Measurements from ENCODE around the gene GFRAL. TPM values are rescaled to one million over a fixed set of nuclear protein-coding genes. Genes with fewer than 3 reads are reported as not detected.

The GFRAL gene
- total RNA-seq, 2 experiments from 2014 or later, result not detected

GRCh38 chr6:55423933-55424332 lies 96.7 kb downstream of the GFRAL start:
- H3K4me1 ChIP-seq (ENCODE audit: insufficient read depth, low read length, poor library complexity, severe bottlenecking), result no peaks in the 10 kb centered on the region
- H3K4me3 ChIP-seq (ENCODE audit: low read depth, low read length, poor library complexity, severe bottlenecking), result no peak overlapping the region
- TF ChIP-seq CTCF (conservative IDR thresholded peaks at IDR 0.05; ENCODE audit: low read length), result no peak
- no peak for TF ChIP-seq EZH2phosphoT487 (IDR thresholded peaks at IDR 0.05; ENCODE audit: borderline replicate concordance, low read depth, low read length)
- DNase-seq (ENCODE audit: low spot score), result no peak
- H4K20me1 ChIP-seq (ENCODE audit: insufficient read depth, low read length), result no peaks in the 10 kb centered on the region
- H3K27ac ChIP-seq (ENCODE audit: low read depth, low read length, poor library complexity, severe bottlenecking), result no peak overlapping the region
- no peak overlapping the region for H2AFZ ChIP-seq (ENCODE audit: low read length)
- H3K36me3 ChIP-seq (ENCODE audit: insufficient read depth, low read length), result no peaks in the 10 kb centered on the region
- no peaks in the 10 kb centered on the region for H3K9me2 ChIP-seq (ENCODE audit: insufficient read depth, low read length)
- CTCF ChIA-PET (ENCODE audit: unreplicated experiment), result no interaction called here
- H3K9me3 ChIP-seq (ENCODE audit: low read length), result no peaks in the 10 kb centered on the region
- intact Hi-C loops (cut with micrococcal nuclease; ENCODE audit: unreplicated experiment), result no loop called here
- BruUV-seq (replicated peaks), result no TSS peak
- POLR2A ChIA-PET, result interaction anchor here (0.8 to 1.0 kb wide), 2 partner anchors 9 to 22 kb away, joined by 3 to 4 read pairs; no protein-coding TSS in a partner anchor
- H3K4me2 ChIP-seq (ENCODE audit: low read length), result no peak overlapping the region
- no peaks in the 10 kb centered on the region for H3K79me2 ChIP-seq (ENCODE audit: insufficient read depth, low read depth, low read length)

GRCh38 chr6:55433446-55434130 lies 106.3 kb downstream of the GFRAL start:
- Histone ChIP-seq H3K27ac (ENCODE audit: low read depth, low read length, poor library complexity, severe bottlenecking) (no peak overlapping the region), H3K4me2 (ENCODE audit: low read length) (no peak overlapping the region), H3K79me2 (ENCODE audit: insufficient read depth, low read depth, low read length) (no peaks in the 10 kb centered on the region), H3K4me1 (ENCODE audit: insufficient read depth, low read length, poor library complexity, severe bottlenecking) (no peaks in the 10 kb centered on the region), H2AFZ (ENCODE audit: low read length) (no peak overlapping the region), H3K4me3 (ENCODE audit: low read depth, low read length, poor library complexity, severe bottlenecking) (no peak overlapping the region), H4K20me1 (ENCODE audit: insufficient read depth, low read length) (no peaks in the 10 kb centered on the region), H3K9me2 (ENCODE audit: insufficient read depth, low read length) (no peaks in the 10 kb centered on the region), H3K36me3 (ENCODE audit: insufficient read depth, low read length) (no peaks in the 10 kb centered on the region), H3K9me3 (ENCODE audit: low read length) (no peaks in the 10 kb centered on the region)
- BruUV-seq (replicated peaks), result no TSS peak
- no peak for DNase-seq (ENCODE audit: low spot score)
- POLR2A ChIA-PET, result no interaction called here
- CTCF ChIA-PET (ENCODE audit: unreplicated experiment), result no interaction called here
- no peak for TF ChIP-seq EZH2phosphoT487 (IDR thresholded peaks at IDR 0.05; ENCODE audit: borderline replicate concordance, low read depth, low read length)
- no peak for TF ChIP-seq CTCF (conservative IDR thresholded peaks at IDR 0.05; ENCODE audit: low read length)
- intact Hi-C loops (cut with micrococcal nuclease; ENCODE audit: unreplicated experiment), result no loop called here

GRCh38 chr6:55437141-55437540 lies 109.9 kb downstream of the GFRAL start:
- TF ChIP-seq EZH2phosphoT487 (IDR thresholded peaks at IDR 0.05; ENCODE audit: borderline replicate concordance, low read depth, low read length), result no peak
- no peak for TF ChIP-seq CTCF (conservative IDR thresholded peaks at IDR 0.05; ENCODE audit: low read length)
- Histone ChIP-seq H3K4me1 (ENCODE audit: insufficient read depth, low read length, poor library complexity, severe bottlenecking) (no peaks in the 10 kb centered on the region), H3K27ac (ENCODE audit: low read depth, low read length, poor library complexity, severe bottlenecking) (no peak overlapping the region), H3K9me3 (ENCODE audit: low read length) (no peaks in the 10 kb centered on the region), H3K4me2 (ENCODE audit: low read length) (no peak overlapping the region), H3K36me3 (ENCODE audit: insufficient read depth, low read length) (no peaks in the 10 kb centered on the region), H3K9me2 (ENCODE audit: insufficient read depth, low read length) (no peaks in the 10 kb centered on the region), H2AFZ (ENCODE audit: low read length) (no peak overlapping the region), H3K79me2 (ENCODE audit: insufficient read depth, low read depth, low read length) (no peaks in the 10 kb centered on the region), H3K4me3 (ENCODE audit: low read depth, low read length, poor library complexity, severe bottlenecking) (no peak overlapping the region), H4K20me1 (ENCODE audit: insufficient read depth, low read length) (no peaks in the 10 kb centered on the region)
- DNase-seq (ENCODE audit: low spot score), result no peak
- no TSS peak for BruUV-seq (replicated peaks)
- intact Hi-C loops (cut with micrococcal nuclease; ENCODE audit: unreplicated experiment), result no loop called here
- CTCF ChIA-PET (ENCODE audit: unreplicated experiment), result no interaction called here
- POLR2A ChIA-PET, result interaction anchor here (0.6 to 1.2 kb wide), 2 partner anchors 10 to 140 kb away, joined by 3 read pairs; no protein-coding TSS in a partner anchor
